HUES64 (cell line): ENCODE data around the gene TLCD1.

Source experiments
- H3K27ac ChIP-seq: 2 replicates; pipeline ENCODE4 v1.7.0; 2013; ENCODE audit warnings: low read depth, low read length, inconsistent platforms
- H3K27me3 ChIP-seq: 2 replicates; pipeline ENCODE4 v1.6.1; 2013; ENCODE audit warnings: mild to moderate bottlenecking, low read length; ENCODE audit not compliant: insufficient read depth
- H3K36me3 ChIP-seq: 2 replicates; pipeline ENCODE4 v1.6.1; 2013; ENCODE audit warnings: mild to moderate bottlenecking, low read length; ENCODE audit not compliant: insufficient read depth
- H3K4me1 ChIP-seq: 2 replicates; pipeline ENCODE4 v1.6.1; 2013; ENCODE audit warnings: mild to moderate bottlenecking, low read length, moderate library complexity; ENCODE audit not compliant: insufficient read depth
- H3K4me3 ChIP-seq: 2 replicates; pipeline ENCODE4 v1.5.1; 2013; ENCODE audit warnings: mild to moderate bottlenecking, low read length, moderate library complexity
- H3K9ac ChIP-seq: 2 replicates; pipeline ENCODE4 v1.6.1; 2013; ENCODE audit warnings: mild to moderate bottlenecking, low read depth, low read length
- H3K9me3 ChIP-seq: 2 replicates; pipeline ENCODE4 v1.6.1; 2013; ENCODE audit warnings: low read depth, low read length; ENCODE audit not compliant: insufficient read depth
- WGBS: fragments of 150-250, 120-280 bp; methylation state at CpG from one replicate; pipeline ENCODE4 v1.1.7; 2013; ENCODE audit warnings: missing lambda C conversion rate; 5-methylcytosine and 5-hydroxymethylcytosine counted together

TLCD1 gene

GRCh38 chr17:28689011-28689410 lies 37.0 kb downstream of the TLCD1 start:
- Histone ChIP-seq H3K27me3 (no peaks in the 10 kb centered on the region), H3K4me1 (no peaks in the 10 kb centered on the region), H3K9ac (no peak overlapping the region), H3K9me3 (no peaks in the 10 kb centered on the region), H3K27ac (no peak overlapping the region), H3K4me3 (no peak overlapping the region), H3K36me3 (peaks cover 94% of the 10 kb centered on the region)
- WGBS: 88% methylated on average over 3 of the region's 3 CpGs

DNA sequence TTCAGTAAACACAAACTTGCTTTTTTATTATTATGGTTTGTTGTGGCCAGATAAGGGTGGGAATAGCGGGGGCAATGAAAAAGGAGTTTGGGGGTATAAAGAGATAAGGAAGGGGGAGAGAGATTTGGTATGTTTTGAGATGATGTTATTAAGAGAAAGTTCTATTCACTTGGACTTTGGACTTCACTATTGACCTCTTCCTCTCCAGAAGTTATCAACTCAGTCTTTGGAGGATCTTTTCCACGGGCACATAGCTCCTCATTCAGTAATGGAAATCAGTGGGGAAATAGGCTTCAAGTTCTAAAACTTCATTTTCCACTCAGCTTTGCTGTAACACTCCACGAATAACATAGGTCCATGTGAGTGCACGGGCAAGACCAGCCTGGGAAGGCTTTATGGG lies 37.6 kb downstream of the TLCD1 start:
- no peaks in the 10 kb centered on the region for H3K4me1 ChIP-seq
- H3K9me3 ChIP-seq: no peaks in the 10 kb centered on the region
- no peak overlapping the region for H3K4me3 ChIP-seq
- no peak overlapping the region for H3K9ac ChIP-seq
- peaks cover 94% of the 10 kb centered on the region for H3K36me3 ChIP-seq
- H3K27me3 ChIP-seq: no peaks in the 10 kb centered on the region
- WGBS: 100% methylated on average over 3 of the region's 4 CpGs
- H3K27ac ChIP-seq: no peak overlapping the region

- WGBS: 97% methylated on average over 4 of the region's 4 CpGs
- H3K27ac ChIP-seq: no peak overlapping the region
- H3K36me3 ChIP-seq: peaks cover 100% of the 10 kb centered on the region
- H3K9ac ChIP-seq: no peak overlapping the region
- H3K4me3 ChIP-seq: no peak overlapping the region
- no peaks in the 10 kb centered on the region for H3K4me1 ChIP-seq
- H3K9me3 ChIP-seq: no peaks in the 10 kb centered on the region
- H3K27me3 ChIP-seq: no peaks in the 10 kb centered on the region
Observed at GRCh38 chr17:28686296-28686695, 39.7 kb downstream of the TLCD1 start.

DNA sequence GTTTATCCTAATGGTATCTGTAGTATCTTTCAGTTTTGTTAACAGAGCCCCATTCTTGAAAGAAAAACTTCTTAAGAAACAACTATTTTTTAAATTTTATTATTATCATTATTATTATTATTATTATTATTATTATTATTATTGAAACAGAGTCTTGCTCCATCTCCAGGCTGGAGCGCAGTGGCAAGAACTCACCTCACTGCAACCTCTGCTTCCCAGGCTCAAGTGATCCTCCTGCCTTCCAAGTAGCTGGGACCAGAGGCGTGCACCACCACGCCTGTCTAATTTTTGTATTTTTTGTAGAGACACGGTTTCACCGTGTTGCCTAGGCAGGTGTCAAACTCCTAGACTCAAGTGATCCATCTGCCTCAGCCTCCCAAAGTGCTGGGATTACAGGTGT lies 40.7 kb downstream of the TLCD1 start:
- Histone ChIP-seq H3K4me3 (no peak overlapping the region), H3K27me3 (no peaks in the 10 kb centered on the region), H3K27ac (no peak overlapping the region), H3K36me3 (peaks cover 100% of the 10 kb centered on the region), H3K4me1 (no peaks in the 10 kb centered on the region), H3K9me3 (no peaks in the 10 kb centered on the region), H3K9ac (no peak overlapping the region)
- 96% methylated on average over 5 of the region's 5 CpGs for WGBS

DNA sequence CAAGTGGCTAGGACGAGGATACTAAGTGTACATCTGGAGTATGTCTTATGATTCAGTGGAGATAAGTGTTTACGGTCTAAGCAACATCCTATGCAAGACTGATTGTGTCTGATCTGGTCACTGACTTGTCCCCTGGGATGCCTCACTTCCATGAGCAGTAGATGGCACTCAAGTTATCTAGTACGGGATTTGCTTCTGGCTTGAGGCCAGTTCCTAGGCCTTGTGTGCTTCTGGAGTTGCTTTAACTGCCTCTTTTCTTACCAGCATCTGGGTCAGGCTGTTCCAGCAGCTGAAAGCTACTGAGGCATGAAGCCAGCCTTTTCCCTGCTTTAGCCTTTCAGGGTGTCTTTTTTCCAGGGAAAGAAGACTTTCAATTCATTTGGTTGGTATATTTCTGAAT lies 41.1 kb downstream of the TLCD1 start:
- no peaks in the 10 kb centered on the region for H3K27me3 ChIP-seq
- peaks cover 99% of the 10 kb centered on the region for H3K36me3 ChIP-seq
- no peak overlapping the region for H3K9ac ChIP-seq
- H3K9me3 ChIP-seq: no peaks in the 10 kb centered on the region
- no peaks in the 10 kb centered on the region for H3K4me1 ChIP-seq
- 95% methylated on average over 3 of the region's 3 CpGs for WGBS
- no peak overlapping the region for H3K27ac ChIP-seq
- H3K4me3 ChIP-seq: no peak overlapping the region

DNA sequence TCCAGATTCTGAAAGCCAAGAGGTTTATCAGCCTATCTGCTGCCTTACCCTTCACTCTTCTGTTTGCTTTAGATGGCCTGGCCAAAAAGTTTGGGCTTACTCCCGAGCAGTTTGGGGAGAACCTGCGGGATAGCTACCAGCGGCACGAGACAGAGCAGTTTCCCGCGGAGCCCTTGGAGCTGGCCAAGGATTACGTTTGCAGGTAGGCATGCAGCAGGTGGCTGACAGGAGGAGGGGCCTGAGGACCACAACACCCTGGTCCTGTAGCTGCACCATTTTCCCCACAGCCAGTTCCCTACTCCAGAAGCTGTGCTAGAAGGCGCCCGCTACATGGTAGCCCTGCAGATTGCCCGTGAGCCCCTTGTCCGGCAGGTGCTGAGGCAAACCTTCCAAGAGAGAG lies 43.4 kb downstream of the TLCD1 start:
- Histone ChIP-seq H3K4me3 (no peak overlapping the region), H3K36me3 (peaks cover 97% of the 10 kb centered on the region), H3K27me3 (no peaks in the 10 kb centered on the region), H3K4me1 (no peaks in the 10 kb centered on the region), H3K27ac (no peak overlapping the region), H3K9me3 (no peaks in the 10 kb centered on the region), H3K9ac (no peak overlapping the region)
- WGBS: 95% methylated on average over 11 of the region's 11 CpGs

DNA sequence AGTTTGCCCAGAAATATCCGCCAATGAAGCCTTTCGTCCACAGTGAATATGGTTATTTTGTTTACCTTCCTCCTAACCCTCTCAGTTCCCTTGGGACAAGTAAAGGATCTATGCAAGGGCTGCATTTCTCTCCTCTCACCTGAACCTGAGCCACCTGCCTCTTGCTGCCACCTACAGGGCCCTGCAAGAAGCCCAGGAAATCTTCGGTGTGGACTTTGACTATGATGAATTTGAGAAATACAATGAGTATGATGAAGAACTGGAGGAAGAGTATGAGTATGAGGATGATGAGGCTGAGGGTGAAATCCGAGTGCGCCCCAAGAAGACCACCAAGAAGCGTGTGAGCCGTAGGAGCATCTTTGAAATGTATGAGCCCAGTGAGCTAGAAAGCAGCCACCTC lies 50.1 kb downstream of the TLCD1 start:
- Histone ChIP-seq H3K4me1 (no peaks in the 10 kb centered on the region), H3K27ac (no peak overlapping the region), H3K4me3 (no peak overlapping the region), H3K9ac (no peak overlapping the region), H3K36me3 (peaks cover 98% of the 10 kb centered on the region), H3K9me3 (no peaks in the 10 kb centered on the region), H3K27me3 (no peaks in the 10 kb centered on the region)
- 93% methylated on average over 7 of the region's 7 CpGs for WGBS

GRCh38 chr17:28675490-28675889 lies 50.5 kb downstream of the TLCD1 start:
- no peaks in the 10 kb centered on the region for H3K27me3 ChIP-seq
- H3K36me3 ChIP-seq: peaks cover 97% of the 10 kb centered on the region
- H3K27ac ChIP-seq: no peak overlapping the region
- no peaks in the 10 kb centered on the region for H3K4me1 ChIP-seq
- WGBS: 94% methylated on average over 2 of the region's 3 CpGs
- no peaks in the 10 kb centered on the region for H3K9me3 ChIP-seq
- no peak overlapping the region for H3K9ac ChIP-seq
- no peak overlapping the region for H3K4me3 ChIP-seq
